Measurements from ENCODE around the gene DOCK2. TPM values are rescaled to one million over a fixed set of nuclear protein-coding genes. Genes with fewer than 3 reads are reported as not detected.

Gene DOCK2
- total RNA-seq, 1 donor from 2014 or later, result 0.77 TPM

- H3K27me3 Mint-ChIP-seq (ENCODE audit: low read depth), result no peaks in the 10 kb centered on the region
- H3K27ac Mint-ChIP-seq (ENCODE audit: unreplicated experiment), result no peak overlapping the region
- DNase-seq (ENCODE audit: low read depth, low spot score), result no peak
- no peaks in the 10 kb centered on the region for H3K9me3 Mint-ChIP-seq
- H3K4me1 Mint-ChIP-seq, result no peaks in the 10 kb centered on the region
- no peak overlapping the region for H3K4me3 Mint-ChIP-seq
- no peaks in the 10 kb centered on the region for H3K36me3 Mint-ChIP-seq (ENCODE audit: low read depth)
- TF ChIP-seq CTCF (conservative IDR thresholded peaks at IDR 0.05), result no peak
Observed at GRCh38 chr5:169667896-169668674, 31.0 kb downstream of the DOCK2 start.

GRCh38 chr5:169668732-169669131 is 31.7 kb downstream of the DOCK2 start:
- Mint-ChIP-seq H3K36me3 (ENCODE audit: low read depth) (no peaks in the 10 kb centered on the region), H3K9me3 (no peaks in the 10 kb centered on the region)
- no peak for DNase-seq (ENCODE audit: low read depth, low spot score)

GRCh38 chr5:169670769-169671525 is 33.9 kb downstream of the DOCK2 start:
- Mint-ChIP-seq H3K27me3 (ENCODE audit: low read depth) (no peaks in the 10 kb centered on the region), H3K27ac (ENCODE audit: unreplicated experiment) (no peak overlapping the region), H3K36me3 (ENCODE audit: low read depth) (no peaks in the 10 kb centered on the region), H3K4me1 (no peaks in the 10 kb centered on the region), H3K9me3 (no peaks in the 10 kb centered on the region), H3K4me3 (no peak overlapping the region)
- TF ChIP-seq CTCF (conservative IDR thresholded peaks at IDR 0.05), result no peak
- no peak for DNase-seq (ENCODE audit: low read depth, low spot score)

More at GRCh38 chr5:169668732-169669131, 31.7 kb downstream of the DOCK2 start:
- no peak overlapping the region for H3K4me3 Mint-ChIP-seq
- no peak for TF ChIP-seq CTCF (conservative IDR thresholded peaks at IDR 0.05)
- no peaks in the 10 kb centered on the region for H3K4me1 Mint-ChIP-seq
- no peak overlapping the region for H3K27ac Mint-ChIP-seq (ENCODE audit: unreplicated experiment)
- no peaks in the 10 kb centered on the region for H3K27me3 Mint-ChIP-seq (ENCODE audit: low read depth)

GRCh38 chr5:169682026-169682425 is 45.0 kb downstream of the DOCK2 start:
- Mint-ChIP-seq H3K27me3 (ENCODE audit: low read depth) (no peaks in the 10 kb centered on the region), H3K4me3 (no peak overlapping the region), H3K4me1 (peaks cover 3% of the 10 kb centered on the region), H3K36me3 (ENCODE audit: low read depth) (no peaks in the 10 kb centered on the region), H3K27ac (ENCODE audit: unreplicated experiment) (no peak overlapping the region), H3K9me3 (no peaks in the 10 kb centered on the region)
- no peak for TF ChIP-seq CTCF (conservative IDR thresholded peaks at IDR 0.05)
- no peak for DNase-seq (ENCODE audit: low read depth, low spot score)

GRCh38 chr5:169686137-169686536 is 49.1 kb downstream of the DOCK2 start:
- DNase-seq (ENCODE audit: low read depth, low spot score), result no peak
- Mint-ChIP-seq H3K36me3 (ENCODE audit: low read depth) (no peaks in the 10 kb centered on the region), H3K4me3 (no peak overlapping the region), H3K4me1 (peaks cover 3% of the 10 kb centered on the region), H3K9me3 (no peaks in the 10 kb centered on the region), H3K27ac (ENCODE audit: unreplicated experiment) (no peak overlapping the region), H3K27me3 (ENCODE audit: low read depth) (no peaks in the 10 kb centered on the region)
- no peak for TF ChIP-seq CTCF (conservative IDR thresholded peaks at IDR 0.05)
